GM19328 (cell line): ENCODE data around the gene TTR.

ENCODE experiments used
- ATAC-seq: cut with Tn5 transposase; IDR thresholded peaks from one replicate; pipeline ENCODE4 v1.9.1; 2021; ENCODE audit warnings: mild to moderate bottlenecking, moderate library complexity; ENCODE audit not compliant: unreplicated experiment

The TTR gene

GRCh38 chr18:31578126-31578525 lies 13.6 kb upstream of the TTR start:
- no peak for ATAC-seq

- ATAC-seq = no peak
Measured at GRCh38 chr18:31579375-31579774, 12.3 kb upstream of the TTR start.

GRCh38 chr18:31581498-31582197 lies 10.0 kb upstream of the TTR start:
- no peak for ATAC-seq

- no peak for ATAC-seq
Measured at GRCh38 chr18:31583185-31583854, 8.4 kb upstream of the TTR start.

- ATAC-seq = no peak
Measured at GRCh38 chr18:31585991-31586390, 5.7 kb upstream of the TTR start.

GRCh38 chr18:31586616-31587015 lies 5.1 kb upstream of the TTR start:
- no peak for ATAC-seq

GRCh38 chr18:31587529-31587928 lies 4.1 kb upstream of the TTR start:
- no peak for ATAC-seq

- no peak for ATAC-seq
Measured at GRCh38 chr18:31590570-31590969, 1.1 kb upstream of the TTR start.

- no peak for ATAC-seq
Measured at GRCh38 chr18:31591113-31591512, 564 bp upstream of the TTR start.

- ATAC-seq = no peak
Measured at GRCh38 chr18:31592506-31593157, 955 bp downstream of the TTR start.

- ATAC-seq = no peak
Measured at GRCh38 chr18:31595121-31595771, 3.6 kb downstream of the TTR start.

GRCh38 chr18:31596081-31596872 lies 4.6 kb downstream of the TTR start:
- ATAC-seq = no peak

- ATAC-seq = no peak
Measured at GRCh38 chr18:31598021-31598805, 6.5 kb downstream of the TTR start.

- no peak for ATAC-seq
Measured at GRCh38 chr18:31603315-31603714, 11.6 kb downstream of the TTR start.

GRCh38 chr18:31606265-31606664 lies 14.6 kb downstream of the TTR start:
- no peak for ATAC-seq

- ATAC-seq = no peak
Measured at GRCh38 chr18:31607384-31607783, 15.7 kb downstream of the TTR start.

- ATAC-seq = no peak
Measured at GRCh38 chr18:31609886-31610285, 18.2 kb downstream of the TTR start.

GRCh38 chr18:31610286-31611205 lies 18.9 kb downstream of the TTR start:
- ATAC-seq = no peak

- no peak for ATAC-seq
Measured at GRCh38 chr18:31611511-31611910, 19.8 kb downstream of the TTR start.
